Activated effector memory CD4-positive, alpha-beta T cell treated with anti-CD3 and anti-CD28 coated beads, Interleukin-2, amount 50 U/mL, for 16 hours (primary cell): ENCODE results near the gene TMEM115.
A peak's percentile ranks its signal among the peaks of the same experiment; 100 is the strongest.

Experiments used
- DNase-seq: peaks from one replicate; pipeline ENCODE4 v3.0.0-alpha.2; 2020

Gene TMEM115

DNA sequence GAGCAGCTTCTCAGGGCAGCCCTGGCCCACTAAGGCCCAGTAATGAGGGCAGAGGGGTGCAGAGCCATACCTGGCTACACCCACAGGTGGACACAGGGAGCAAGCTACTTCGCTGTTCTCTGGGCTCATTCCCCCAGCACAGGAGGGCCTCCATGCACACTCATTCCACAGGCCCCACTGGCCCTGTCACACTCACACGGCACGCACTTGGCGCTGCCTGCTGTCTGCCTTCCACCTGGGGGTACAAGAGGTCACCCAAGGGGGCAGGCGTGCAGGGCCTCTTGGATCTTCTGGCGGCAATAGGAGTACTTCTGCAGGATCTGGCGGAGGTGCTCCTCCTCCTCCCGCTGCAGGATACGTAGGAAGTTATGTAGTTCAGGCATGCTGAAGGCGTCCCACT lies 29.0 kb downstream of the TMEM115 start:
- no peak for DNase-seq

DNA sequence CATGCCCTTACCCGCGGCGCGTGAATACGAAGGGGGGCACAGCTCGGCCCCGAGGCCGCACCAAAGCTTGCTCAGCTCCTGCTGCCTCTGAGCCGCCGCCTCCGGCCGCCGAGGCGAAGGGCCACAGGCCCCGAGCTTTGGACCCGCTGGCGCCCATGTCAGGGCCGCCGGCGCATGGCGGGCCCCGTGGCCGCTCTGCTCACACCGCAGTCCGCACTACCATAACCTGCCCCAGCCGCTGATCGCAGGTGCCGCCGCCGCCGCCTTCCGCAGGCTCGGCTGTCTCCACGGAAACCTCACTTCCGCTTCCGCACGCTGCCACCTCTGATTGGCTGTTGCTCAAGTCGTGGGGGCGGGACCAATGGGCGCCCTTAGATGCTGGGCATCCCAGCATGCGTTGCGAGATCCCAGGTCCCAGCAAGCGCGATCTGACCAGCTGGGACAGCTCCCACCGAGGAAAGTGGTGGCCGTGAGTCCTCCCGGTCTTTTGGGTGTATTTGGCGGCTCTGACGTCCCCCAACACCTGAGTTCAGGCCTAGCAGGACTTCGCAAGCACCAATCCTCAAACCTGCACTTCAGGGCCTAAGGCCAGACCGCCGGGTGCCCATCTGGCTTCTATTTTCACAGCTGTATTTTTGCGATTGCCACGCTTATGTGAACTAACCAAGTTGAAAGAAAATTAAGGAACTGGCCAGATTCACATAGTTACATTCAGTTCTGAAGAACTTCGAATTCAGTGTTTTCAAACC lies 31.2 kb downstream of the TMEM115 start, which contains the start of gene TUSC2:
TUSC2 (minus strand) TSS at position 281 of the 749 bp plus-strand sequence; CDS start at position 157, 124 bp downstream.
- DNase-seq = peak; percentile 98

DNA sequence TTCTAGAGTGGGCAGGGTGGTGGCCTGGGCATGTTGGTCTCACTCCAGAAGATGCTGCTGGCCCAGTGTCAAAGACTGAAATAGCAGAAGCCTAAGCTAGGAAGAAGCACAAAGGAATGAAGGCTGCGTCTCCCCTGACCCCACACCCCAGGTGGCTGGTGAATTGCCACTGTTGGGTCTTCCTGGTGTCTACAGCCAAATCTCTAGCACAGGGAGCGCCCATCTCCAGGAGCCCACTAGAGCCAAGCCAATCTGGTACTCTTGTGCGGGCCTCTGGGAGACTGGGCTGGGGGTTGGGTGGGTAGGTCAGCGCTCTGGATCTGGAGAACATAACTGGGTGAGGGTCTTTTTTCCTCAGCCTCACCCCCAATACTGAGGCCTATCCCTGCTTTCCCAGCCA lies 32.2 kb downstream of the TMEM115 start:
- DNase-seq = no peak

DNA sequence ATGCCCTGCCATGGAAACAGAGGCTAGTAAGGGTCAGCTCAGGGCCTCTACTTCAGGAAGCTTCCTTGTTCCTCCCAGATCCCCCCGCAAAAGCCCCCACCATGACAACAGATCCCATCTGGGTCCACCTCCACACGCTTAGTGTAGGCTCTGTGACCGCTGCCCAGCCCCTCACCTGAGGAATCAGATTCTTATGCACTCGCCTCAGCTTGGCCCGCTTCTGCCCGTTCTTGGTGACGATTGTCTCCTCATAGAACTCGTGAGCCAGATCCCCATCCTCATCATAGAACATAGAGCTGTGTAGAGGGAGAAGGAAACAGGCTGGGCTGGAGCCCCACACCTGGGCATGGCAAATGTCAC lies 33.2 kb downstream of the TMEM115 start:
- DNase-seq = no peak

DNA sequence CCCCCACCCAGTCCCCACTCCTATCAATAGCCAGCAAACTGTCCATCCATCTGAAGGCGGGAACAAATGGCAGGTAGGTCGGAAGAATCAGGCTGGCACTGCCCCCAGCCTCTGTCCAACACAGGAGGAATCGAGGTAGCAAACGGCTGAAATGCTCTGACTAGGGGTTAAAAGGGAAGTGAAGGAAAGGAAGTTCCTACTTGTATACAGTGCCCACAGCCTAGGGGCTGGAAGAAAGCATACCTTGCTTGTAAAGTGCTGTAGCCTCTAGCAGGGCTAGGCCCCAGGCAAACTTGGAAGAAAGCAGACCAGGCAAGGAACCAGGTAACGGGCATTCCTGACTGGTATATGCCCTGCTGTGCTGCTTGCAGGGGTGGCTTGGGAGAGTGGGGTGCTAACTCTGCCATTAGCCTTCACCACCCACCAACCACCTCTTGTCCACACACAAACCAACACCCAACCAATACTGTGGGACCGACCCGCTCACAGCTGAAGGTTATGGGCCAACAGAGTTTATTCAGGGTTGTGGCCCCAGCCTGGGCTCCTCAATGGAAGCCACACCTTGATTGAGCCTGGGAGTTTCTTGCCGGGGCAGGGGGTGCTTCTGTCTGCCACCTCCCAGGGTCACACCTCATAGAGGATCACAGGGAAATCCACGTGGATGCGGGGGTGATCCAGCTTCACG lies 33.7 kb downstream of the TMEM115 start:
- DNase-seq = no peak

DNA sequence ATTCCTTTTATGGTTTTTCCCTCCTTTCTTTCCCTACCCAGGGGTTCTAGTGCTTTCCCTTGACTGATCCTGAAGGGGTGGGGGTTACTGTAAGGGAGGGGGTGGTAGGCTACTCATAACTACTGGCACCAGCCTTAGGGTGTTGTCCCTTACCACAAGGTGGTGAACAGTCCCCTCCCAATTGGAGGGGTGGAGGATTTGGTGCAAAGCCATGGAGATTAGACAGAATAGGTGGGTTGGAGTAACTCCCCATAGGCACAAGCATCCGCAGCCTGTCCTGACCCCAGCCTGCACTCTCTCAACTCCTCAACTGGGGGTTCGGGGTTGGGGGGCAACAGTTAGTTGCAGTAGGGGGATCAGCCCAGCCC lies 34.2 kb downstream of the TMEM115 start:
- no peak for DNase-seq

DNA sequence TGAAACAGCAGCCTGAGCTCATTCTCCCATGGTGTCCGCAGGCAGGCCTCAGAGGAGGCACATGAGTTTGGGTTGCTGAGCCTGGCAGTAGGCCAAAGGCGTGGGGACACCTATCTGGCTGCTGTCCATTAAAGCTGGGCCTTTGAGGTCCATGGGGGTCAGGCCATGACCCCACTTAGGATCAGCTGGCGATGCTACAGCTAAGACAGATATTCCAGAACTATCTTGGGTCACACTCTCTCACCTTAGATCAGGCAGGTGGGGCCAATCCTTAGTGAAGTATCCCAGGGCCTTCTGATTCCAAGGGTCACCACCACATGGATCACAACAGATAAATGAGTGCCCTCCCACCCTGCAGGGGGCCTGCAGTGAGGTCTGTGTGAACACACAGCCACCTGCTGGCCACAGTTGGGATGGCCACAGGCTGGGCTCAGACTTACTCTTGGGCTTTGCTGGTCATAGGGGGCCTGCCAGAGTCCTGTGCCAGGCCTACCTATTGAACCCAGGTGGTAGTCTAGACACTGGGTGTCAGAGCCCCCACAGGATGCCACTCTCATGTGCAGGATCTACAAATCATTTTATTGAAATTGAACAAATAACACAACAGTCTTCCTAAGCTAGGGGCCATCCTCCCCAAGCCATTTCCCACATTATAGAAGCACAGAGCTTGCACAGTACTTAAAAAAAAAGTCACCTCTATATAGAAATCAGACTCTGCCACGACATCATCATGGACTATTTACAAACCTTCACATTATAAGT lies 34.8 kb downstream of the TMEM115 start:
- DNase-seq = peak; percentile 86

DNA sequence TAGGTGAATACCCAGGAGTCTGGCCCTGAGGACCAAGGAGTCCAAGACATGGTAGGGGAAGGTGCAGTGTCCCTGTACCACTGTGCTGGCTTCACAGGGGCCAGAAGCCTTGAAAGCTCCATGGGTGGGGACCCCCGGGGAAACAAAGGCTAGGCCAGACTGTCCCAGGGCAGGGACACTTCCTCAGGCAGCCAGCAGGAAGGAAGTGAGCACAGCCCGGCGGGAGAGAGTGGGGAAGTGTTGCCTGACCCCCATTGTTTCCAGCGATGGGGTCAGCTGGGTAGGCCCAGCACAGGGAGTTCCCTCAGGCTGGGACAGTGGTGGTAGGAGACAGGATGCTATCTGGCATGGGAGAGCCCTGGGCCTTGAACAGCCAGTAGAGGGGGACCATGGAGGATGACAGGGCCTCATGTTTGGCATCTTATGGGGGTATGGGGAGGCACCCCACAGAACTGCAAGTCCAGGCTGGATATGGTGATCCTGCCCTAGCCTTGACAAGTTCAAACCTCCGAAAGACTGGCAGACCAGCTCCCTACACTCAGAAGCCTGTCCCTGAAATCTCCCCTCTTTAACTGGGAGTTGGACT lies 35.6 kb downstream of the TMEM115 start:
- DNase-seq = no peak

DNA sequence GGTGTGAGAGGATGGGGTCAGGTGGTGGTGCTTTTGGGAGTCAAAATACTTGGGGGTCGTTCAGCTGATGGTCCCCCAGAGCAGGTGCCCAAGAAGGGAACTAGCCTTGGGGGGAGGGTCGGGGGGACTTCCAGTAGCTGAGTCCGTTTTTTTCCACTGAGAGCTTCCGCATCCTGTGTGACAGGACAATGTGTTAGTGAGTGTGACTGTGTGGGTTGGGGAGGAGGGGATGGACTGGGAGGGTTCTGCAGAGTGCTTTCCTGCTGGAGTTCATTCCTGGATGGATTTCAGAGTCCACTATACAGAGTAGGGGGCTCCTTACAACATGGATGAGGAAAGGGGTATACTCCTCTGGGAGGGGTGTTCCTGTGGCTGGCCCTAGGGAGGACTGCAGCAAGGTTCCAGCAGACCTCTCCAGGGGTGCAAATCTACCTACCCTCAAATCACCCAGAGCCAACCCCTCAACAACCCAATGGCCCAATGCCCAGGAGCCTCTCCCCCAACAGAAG lies 36.2 kb downstream of the TMEM115 start:
- DNase-seq = no peak

DNA sequence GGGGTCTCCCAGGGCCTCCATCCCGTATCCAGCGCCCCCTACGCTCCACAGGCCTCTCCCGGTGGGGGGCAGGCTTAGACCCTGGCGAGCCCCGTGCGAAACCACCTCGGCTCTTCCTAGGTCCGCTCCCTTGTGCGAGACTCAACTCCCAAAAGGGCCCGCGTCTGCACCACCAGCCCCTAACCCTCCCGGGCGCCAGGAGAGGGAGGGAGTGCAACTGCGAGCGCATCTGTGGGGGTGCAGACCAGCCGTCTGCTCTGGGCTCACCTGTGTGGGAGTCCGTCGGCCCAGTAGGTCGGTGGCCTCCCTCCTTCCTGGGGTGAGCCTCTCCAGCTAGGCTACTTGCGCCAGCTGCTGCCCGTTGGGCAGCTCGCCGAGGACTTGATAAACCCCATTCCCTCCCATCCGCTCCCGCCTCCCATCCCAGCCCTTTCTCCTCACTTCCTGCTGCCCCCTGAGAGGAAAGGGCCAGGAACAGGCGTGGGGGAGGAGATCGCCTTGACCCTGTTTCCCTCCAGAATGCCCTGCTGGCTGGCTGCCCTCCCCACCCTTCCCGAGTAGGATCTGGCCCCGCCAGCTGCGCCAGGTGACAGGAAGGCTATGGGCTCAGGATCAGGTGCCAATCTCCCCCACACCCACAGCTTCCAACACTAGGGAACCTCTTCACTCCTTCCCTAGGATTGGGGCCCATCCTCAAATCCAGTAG lies 36.8 kb downstream of the TMEM115 start, which contains the start of gene HYAL2:
HYAL2 (minus strand) TSS at position 360 of the 706 bp plus-strand sequence. CDS start 2,256 bp downstream, outside the sequence.
- no peak for DNase-seq

DNA sequence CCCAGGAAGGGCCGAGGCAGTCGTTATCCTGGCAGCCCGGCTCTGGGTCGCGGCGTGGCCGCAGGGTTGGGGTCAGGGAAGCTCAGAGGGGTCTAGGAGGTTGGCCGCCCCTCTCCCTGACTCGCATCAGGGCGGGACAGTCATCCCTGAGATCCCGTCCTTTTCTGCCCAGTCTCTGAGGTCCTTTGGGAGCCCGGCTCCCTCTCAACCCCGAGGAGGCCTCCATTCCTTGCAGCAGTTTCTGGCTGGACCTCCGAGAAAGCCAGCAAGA lies 37.3 kb downstream of the TMEM115 start:
- DNase-seq = no peak

DNA sequence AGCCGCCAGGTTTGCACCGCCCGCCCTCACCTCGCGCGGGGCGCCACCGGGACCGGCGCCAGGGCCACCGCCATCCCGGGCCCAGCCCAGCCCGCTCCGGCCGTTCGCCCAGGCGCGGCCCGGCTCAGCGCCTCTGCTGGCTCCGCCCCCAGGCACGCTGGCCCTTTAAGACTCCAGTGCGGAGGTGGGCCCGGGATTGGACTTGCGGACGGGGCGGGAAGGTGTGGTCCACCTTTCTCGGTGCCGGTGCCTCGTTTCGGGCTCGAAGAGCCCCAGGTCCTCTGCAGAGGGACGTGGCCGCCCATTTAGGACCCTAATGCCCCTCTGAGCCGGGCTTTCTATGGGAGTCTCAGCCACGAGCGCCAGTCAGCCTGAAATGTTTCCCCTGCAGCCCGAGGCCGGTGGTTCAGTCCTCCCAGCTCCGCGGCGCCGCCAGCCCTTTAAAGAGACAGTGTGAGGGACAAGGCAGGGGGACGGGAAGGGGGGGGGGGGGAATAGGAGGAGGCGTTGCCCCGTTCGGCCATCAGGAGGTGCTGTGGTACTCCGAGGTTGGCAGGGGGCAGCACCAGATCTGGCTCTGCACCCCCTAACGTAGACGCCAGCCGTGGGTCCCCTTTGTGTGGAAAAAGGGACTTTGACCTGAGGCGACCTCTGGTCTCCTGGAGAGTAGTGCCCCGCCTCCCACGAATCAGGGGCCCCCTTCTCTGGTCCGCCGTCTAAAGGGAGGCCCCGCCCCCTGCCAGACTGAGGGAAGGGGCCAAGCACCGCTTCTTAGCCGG lies 37.8 kb downstream of the TMEM115 start:
- DNase-seq = peak; percentile 94

DNA sequence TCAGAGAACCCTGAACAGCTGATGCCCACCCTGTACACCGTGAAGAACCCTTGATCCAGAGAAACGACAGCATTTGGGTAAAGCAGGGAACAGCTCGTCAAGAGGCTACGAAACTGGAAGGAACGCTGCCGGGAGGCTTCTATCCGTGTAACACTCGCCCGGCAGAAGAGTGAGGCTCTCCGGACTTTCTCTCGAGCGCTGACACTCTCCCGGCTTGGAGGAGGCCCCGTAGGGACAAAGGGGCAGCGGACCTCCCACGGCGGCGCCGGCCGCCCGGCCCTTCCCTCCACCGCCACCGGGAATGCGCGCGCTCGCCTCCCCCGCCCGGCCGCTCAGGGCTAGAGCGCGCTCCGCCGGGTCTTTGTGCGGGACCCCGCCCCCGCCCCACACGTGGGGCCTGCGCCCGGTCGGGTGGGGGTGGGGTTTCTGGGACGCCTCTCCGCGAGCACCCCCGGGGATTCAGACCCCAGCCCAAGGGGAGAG lies 38.4 kb downstream of the TMEM115 start:
- peak; percentile 88 for DNase-seq

DNA sequence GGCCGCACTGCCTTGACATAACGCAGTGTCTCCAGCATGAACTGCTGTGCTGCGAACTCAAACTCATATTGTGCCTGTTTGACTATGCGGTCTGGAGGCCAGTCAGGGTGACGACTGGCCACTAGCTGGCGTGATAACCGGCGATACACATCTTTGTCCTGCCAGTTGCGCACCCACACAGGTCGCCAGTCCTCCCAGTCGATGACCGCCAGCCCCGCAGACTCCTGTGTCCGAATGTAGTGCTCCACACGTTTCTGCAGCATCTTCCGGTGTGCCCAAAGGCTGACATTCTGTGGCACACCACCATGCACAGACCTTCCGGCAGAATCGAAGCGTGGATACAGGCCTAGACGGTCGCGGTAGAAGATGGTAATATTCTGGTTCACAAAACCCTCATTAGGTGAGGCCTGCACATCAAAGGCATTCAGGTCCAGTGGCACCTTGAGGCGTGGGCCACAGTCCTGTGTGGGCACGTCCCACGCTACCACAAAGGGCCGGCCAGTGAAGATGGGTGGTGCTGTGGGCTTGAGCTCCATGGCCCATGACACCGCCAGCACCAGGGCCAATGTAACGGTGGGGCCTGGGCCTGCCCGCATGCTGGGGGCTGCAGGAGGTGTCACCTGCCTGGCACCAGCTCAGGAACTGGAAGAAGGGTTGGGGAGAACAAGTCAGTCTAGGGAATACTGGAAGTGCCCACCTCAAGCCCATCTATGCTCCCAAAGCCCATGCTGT lies 39.3 kb downstream of the TMEM115 start:
- DNase-seq = no peak

DNA sequence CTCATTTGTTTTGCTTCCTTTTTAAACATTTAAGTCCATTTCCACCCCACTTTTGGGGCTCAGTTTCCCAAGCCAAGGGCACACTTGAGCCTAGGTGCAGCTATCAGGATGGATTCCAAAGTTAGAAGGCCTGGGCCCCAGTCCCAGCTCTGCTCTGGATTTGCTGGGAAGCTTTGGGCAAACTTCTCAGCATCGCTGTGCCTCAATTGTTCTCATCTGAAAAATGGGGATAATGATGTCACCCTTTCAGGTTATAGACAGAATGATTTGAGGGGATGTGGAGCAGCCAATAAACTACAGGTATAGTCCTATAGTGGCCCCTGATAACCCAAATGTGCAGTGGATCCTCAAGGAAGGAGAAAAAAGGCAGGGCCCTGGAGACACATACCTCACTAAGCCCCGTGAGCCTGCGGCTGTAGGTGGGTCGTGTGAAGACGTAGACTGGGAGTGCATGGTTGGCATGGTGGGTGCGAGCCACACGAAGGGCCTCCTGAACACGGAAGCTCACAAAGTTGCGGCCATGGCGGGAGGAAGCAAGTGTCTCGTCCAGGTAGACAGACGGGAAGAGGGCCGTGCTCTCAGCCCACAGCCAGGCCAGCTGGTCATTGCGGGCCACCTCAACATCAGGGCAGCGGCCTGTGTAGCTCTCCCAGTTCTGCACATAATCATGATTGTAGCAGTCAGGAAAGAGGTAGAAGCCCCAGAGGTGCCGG lies 40.0 kb downstream of the TMEM115 start:
- no peak for DNase-seq

DNA sequence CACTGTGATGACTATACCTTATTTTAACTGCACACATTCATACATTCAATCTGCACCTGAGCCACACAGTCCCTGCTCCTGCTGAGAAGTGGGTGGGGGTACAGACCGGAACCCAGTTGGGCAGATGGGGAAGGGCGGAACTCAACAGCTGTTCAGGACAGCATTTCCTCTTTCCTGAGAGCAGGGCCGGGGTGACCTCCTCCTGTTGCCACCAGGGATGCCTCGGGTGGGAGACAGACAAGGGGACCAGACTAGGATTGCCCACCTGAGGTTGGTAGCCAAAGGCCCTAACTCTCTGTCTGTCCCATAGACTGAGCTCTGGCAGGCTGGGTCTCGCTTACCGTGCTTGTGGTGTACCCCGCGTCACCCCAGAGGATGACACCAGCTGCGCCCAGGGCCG lies 40.7 kb downstream of the TMEM115 start:
- no peak for DNase-seq

DNA sequence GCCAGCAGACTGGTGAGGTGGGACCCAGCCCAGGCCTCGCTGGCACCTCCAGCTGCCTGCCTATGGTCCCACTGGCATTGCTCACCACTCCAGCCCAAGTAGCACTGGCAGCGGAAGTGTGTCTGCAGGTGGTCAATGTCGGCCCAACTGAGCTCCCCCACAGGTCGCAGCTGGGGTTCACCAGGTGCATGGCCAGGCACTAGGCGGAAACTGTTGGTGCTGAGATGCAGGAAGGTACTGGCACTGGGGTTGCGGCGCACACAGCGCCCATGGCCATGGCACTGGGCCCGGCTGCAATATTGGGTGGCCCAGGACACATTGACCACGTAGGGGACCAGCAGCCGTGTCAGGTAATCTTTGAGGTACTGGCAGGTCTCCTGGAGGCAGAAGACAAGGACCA lies 41.2 kb downstream of the TMEM115 start:
- DNase-seq = no peak

DNA sequence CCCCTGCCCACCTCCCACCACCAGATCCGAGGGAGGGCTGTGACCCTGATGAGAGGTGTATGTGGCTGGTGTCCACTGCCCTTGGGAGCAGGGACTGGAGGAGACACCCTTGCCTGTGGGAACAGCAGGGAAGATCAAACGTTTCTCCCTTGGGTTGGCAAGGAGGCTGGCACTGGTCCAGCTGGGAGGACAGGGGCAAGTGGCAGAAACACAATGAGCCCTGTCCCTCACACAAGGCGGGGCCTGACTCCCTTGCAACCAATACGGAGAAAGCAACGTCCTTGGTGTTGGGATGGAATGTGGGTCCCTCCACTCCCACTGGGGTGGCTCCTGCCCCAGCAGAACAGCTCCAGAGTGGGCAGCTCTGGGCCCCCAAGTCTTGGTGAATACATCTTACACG lies 42.0 kb downstream of the TMEM115 start:
- no peak for DNase-seq

DNA sequence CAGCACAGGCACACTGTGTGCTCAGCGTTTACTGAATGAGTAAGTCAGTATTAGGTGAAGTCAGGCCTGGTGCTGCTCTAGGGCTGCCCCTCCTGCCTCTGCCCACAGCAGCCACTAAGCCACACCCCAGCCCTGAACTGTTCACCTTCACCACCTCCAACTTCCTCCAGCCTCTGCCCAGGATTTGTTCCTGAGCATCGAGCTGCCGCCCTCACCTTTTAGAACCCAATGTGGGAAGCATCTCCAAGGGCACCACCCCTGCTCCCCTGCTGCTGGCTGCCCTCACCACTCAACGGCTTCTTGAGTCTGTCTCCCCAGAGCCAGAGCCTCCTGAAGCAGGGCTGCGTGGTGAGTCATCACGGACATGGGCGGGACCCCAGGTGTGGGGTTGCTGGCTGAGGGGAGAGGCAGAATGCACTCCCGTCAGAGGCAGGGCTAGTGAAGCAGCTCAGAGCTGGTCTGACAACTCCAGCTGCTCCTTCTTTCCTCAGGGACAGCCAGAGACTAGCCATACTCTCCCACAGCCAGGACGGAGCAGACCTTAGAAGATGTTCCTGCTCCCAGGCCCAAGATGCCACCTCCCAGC lies 42.6 kb downstream of the TMEM115 start:
- DNase-seq = peak; percentile 91

DNA sequence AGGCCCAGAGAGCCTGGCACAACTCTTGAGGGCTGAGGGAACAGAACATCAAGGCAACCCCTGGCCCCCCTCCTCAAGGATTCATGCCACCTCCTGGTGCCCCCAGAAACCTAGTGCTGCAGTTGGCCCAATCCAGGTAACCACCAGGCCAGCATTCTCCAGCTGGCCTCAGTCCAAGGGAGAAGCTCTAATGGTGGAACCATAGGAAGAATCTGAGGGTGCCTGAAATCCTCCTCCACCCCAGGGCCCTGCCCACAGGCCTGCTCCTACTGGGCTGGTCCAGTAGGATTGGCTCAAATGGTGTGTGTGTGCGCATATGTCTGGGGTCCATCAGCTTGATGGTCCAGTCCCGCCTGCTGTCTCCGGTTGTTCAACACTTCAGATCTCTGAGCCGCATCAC lies 44.5 kb downstream of the TMEM115 start:
- DNase-seq = no peak
